GM18867 (cell line): Measurements from ENCODE around the gene C1orf74.
A peak's percentile ranks its signal among the peaks of the same experiment; 100 is the strongest.

Experiments
- ATAC-seq: cut with Tn5 transposase; IDR thresholded peaks from one replicate; pipeline ENCODE4 v1.9.1; 2021; ENCODE audit warnings: mild to moderate bottlenecking, moderate library complexity; ENCODE audit not compliant: unreplicated experiment

C1orf74 gene

GRCh38 chr1:209747580-209748262, 36.6 kb downstream of the C1orf74 start:
- ATAC-seq = peak; percentile 77

GRCh38 chr1:209746451-209747165, 37.8 kb downstream of the C1orf74 start:
- no peak for ATAC-seq

- no peak for ATAC-seq
These were observed 41.2 kb downstream of the C1orf74 start for GRCh38 chr1:209743145-209743482.

- ATAC-seq = no peak
These were observed 41.8 kb downstream of the C1orf74 start for GRCh38 chr1:209742409-209743144.

GRCh38 chr1:209741889-209742288, 42.5 kb downstream of the C1orf74 start:
- ATAC-seq = no peak

- no peak for ATAC-seq
These were observed 43.2 kb downstream of the C1orf74 start for GRCh38 chr1:209741193-209741592.

- no peak for ATAC-seq
These were observed 46.1 kb downstream of the C1orf74 start for GRCh38 chr1:209738270-209738669.

- no peak for ATAC-seq
These were observed 47.2 kb downstream of the C1orf74 start for GRCh38 chr1:209737118-209737505.

GRCh38 chr1:209736490-209737117, 47.8 kb downstream of the C1orf74 start:
- no peak for ATAC-seq

- ATAC-seq = no peak
These were observed 50.8 kb downstream of the C1orf74 start for GRCh38 chr1:209733409-209734192.

- no peak for ATAC-seq
These were observed 51.6 kb downstream of the C1orf74 start for GRCh38 chr1:209732725-209733124.

- no peak for ATAC-seq
These were observed 54.9 kb downstream of the C1orf74 start for GRCh38 chr1:209729436-209729835.
